ENCODE results near the gene GPR3.
A peak's percentile ranks its signal among the peaks of the same experiment; 100 is the strongest.

Gene GPR3

GRCh38 chr1:27361044-27361402 is 31.4 kb upstream of the GPR3 start:
- Histone ChIP-seq H3K9ac (ENCODE audit: low read depth, low read length) (no peak overlapping the region), H3K4me3 (ENCODE audit: low read depth, low read length) (peak overlapping the region; percentile 77)

GRCh38 chr1:27361553-27361952 is 30.9 kb upstream of the GPR3 start:
- H3K4me3 ChIP-seq (ENCODE audit: low read depth, low read length) = peak overlapping the region; percentile 77
- peaks cover 48% of the 10 kb centered on the region for H3K27me3 ChIP-seq (ENCODE audit: control insufficient read depth, insufficient read depth, low read length)
- H3K9ac ChIP-seq (ENCODE audit: low read depth, low read length) = no peak overlapping the region
- no peaks in the 10 kb centered on the region for H3K36me3 ChIP-seq (ENCODE audit: control insufficient read depth, insufficient read depth, low read length)
- peaks cover 13% of the 10 kb centered on the region for H3K4me1 ChIP-seq (ENCODE audit: control insufficient read depth, insufficient read depth, low read length)
- no peaks in the 10 kb centered on the region for H3K9me3 ChIP-seq (ENCODE audit: control insufficient read depth, insufficient read depth, low read length)

More at GRCh38 chr1:27361044-27361402, 31.4 kb upstream of the GPR3 start:
- Histone ChIP-seq H3K27me3 (ENCODE audit: control insufficient read depth, insufficient read depth, low read length) (peaks cover 48% of the 10 kb centered on the region), H3K4me1 (ENCODE audit: control insufficient read depth, insufficient read depth, low read length) (peaks cover 13% of the 10 kb centered on the region), H3K9me3 (ENCODE audit: control insufficient read depth, insufficient read depth, low read length) (no peaks in the 10 kb centered on the region), H3K36me3 (ENCODE audit: control insufficient read depth, insufficient read depth, low read length) (no peaks in the 10 kb centered on the region)

- no peak overlapping the region for H3K4me3 ChIP-seq (ENCODE audit: low read depth, low read length)
- peaks cover 33% of the 10 kb centered on the region for H3K27me3 ChIP-seq (ENCODE audit: control insufficient read depth, insufficient read depth, low read length)
- H3K36me3 ChIP-seq (ENCODE audit: control insufficient read depth, insufficient read depth, low read length) = no peaks in the 10 kb centered on the region
- no peak overlapping the region for H3K9ac ChIP-seq (ENCODE audit: low read depth, low read length)
- peaks cover 11% of the 10 kb centered on the region for H3K4me1 ChIP-seq (ENCODE audit: control insufficient read depth, insufficient read depth, low read length)
- no peaks in the 10 kb centered on the region for H3K9me3 ChIP-seq (ENCODE audit: control insufficient read depth, insufficient read depth, low read length)
These were observed 28.4 kb upstream of the GPR3 start for GRCh38 chr1:27363766-27364695.

GRCh38 chr1:27364696-27365371 is 27.6 kb upstream of the GPR3 start:
- Histone ChIP-seq H3K9me3 (ENCODE audit: control insufficient read depth, insufficient read depth, low read length) (no peaks in the 10 kb centered on the region), H3K4me3 (ENCODE audit: low read depth, low read length) (peak overlapping the region; percentile 75), H3K27me3 (ENCODE audit: control insufficient read depth, insufficient read depth, low read length) (peaks cover 25% of the 10 kb centered on the region), H3K9ac (ENCODE audit: low read depth, low read length) (no peak overlapping the region), H3K36me3 (ENCODE audit: control insufficient read depth, insufficient read depth, low read length) (no peaks in the 10 kb centered on the region), H3K4me1 (ENCODE audit: control insufficient read depth, insufficient read depth, low read length) (peaks cover 13% of the 10 kb centered on the region)

- Histone ChIP-seq H3K27me3 (ENCODE audit: control insufficient read depth, insufficient read depth, low read length) (peaks cover 20% of the 10 kb centered on the region), H3K36me3 (ENCODE audit: control insufficient read depth, insufficient read depth, low read length) (no peaks in the 10 kb centered on the region), H3K9ac (ENCODE audit: low read depth, low read length) (no peak overlapping the region), H3K4me1 (ENCODE audit: control insufficient read depth, insufficient read depth, low read length) (peaks cover 13% of the 10 kb centered on the region), H3K4me3 (ENCODE audit: low read depth, low read length) (peak overlapping the region; percentile 75), H3K9me3 (ENCODE audit: control insufficient read depth, insufficient read depth, low read length) (no peaks in the 10 kb centered on the region)
These were observed 26.9 kb upstream of the GPR3 start for GRCh38 chr1:27365372-27366112.

GRCh38 chr1:27366113-27366410 is 26.4 kb upstream of the GPR3 start:
- peak overlapping the region; percentile 75 for H3K4me3 ChIP-seq (ENCODE audit: low read depth, low read length)
- H3K9me3 ChIP-seq (ENCODE audit: control insufficient read depth, insufficient read depth, low read length) = no peaks in the 10 kb centered on the region
- no peaks in the 10 kb centered on the region for H3K36me3 ChIP-seq (ENCODE audit: control insufficient read depth, insufficient read depth, low read length)
- peaks cover 13% of the 10 kb centered on the region for H3K4me1 ChIP-seq (ENCODE audit: control insufficient read depth, insufficient read depth, low read length)
- no peak overlapping the region for H3K9ac ChIP-seq (ENCODE audit: low read depth, low read length)
- H3K27me3 ChIP-seq (ENCODE audit: control insufficient read depth, insufficient read depth, low read length) = peaks cover 14% of the 10 kb centered on the region

GRCh38 chr1:27366411-27367159 is 25.8 kb upstream of the GPR3 start, which contains the start of gene MAP3K6:
Gene MAP3K6, minus strand, starts transcription at chr1:27366961. Its CDS starts 364 bp downstream, at chr1:27366597.
- Histone ChIP-seq H3K9ac (ENCODE audit: low read depth, low read length) (peak within 1 kb of the TSS; percentile 24), H3K27me3 (ENCODE audit: control insufficient read depth, insufficient read depth, low read length) (peaks cover 9% of the 10 kb centered on the region), H3K36me3 (ENCODE audit: control insufficient read depth, insufficient read depth, low read length) (no peaks in the 10 kb centered on the region), H3K4me3 (ENCODE audit: low read depth, low read length) (peak within 1 kb of the TSS; percentile 75), H3K9me3 (ENCODE audit: control insufficient read depth, insufficient read depth, low read length) (no peaks in the 10 kb centered on the region), H3K4me1 (ENCODE audit: control insufficient read depth, insufficient read depth, low read length) (peaks cover 13% of the 10 kb centered on the region)

- peaks cover 13% of the 10 kb centered on the region for H3K4me1 ChIP-seq (ENCODE audit: control insufficient read depth, insufficient read depth, low read length)
- no peaks in the 10 kb centered on the region for H3K36me3 ChIP-seq (ENCODE audit: control insufficient read depth, insufficient read depth, low read length)
- peak overlapping the region; percentile 24 for H3K9ac ChIP-seq (ENCODE audit: low read depth, low read length)
- peak overlapping the region; percentile 75 for H3K4me3 ChIP-seq (ENCODE audit: low read depth, low read length)
- peaks cover 3% of the 10 kb centered on the region for H3K27me3 ChIP-seq (ENCODE audit: control insufficient read depth, insufficient read depth, low read length)
- H3K9me3 ChIP-seq (ENCODE audit: control insufficient read depth, insufficient read depth, low read length) = no peaks in the 10 kb centered on the region
These were observed 25.2 kb upstream of the GPR3 start for GRCh38 chr1:27367160-27367650.

- Histone ChIP-seq H3K9ac (ENCODE audit: low read depth, low read length) (no peak overlapping the region), H3K27me3 (ENCODE audit: control insufficient read depth, insufficient read depth, low read length) (no peaks in the 10 kb centered on the region)
These were observed 23.4 kb upstream of the GPR3 start for GRCh38 chr1:27368869-27369582.

GRCh38 chr1:27372022-27372807 is 20.2 kb upstream of the GPR3 start:
- Histone ChIP-seq H3K4me1 (ENCODE audit: control insufficient read depth, insufficient read depth, low read length) (peaks cover 2% of the 10 kb centered on the region), H3K9me3 (ENCODE audit: control insufficient read depth, insufficient read depth, low read length) (no peaks in the 10 kb centered on the region), H3K36me3 (ENCODE audit: control insufficient read depth, insufficient read depth, low read length) (no peaks in the 10 kb centered on the region), H3K27me3 (ENCODE audit: control insufficient read depth, insufficient read depth, low read length) (no peaks in the 10 kb centered on the region), H3K9ac (ENCODE audit: low read depth, low read length) (no peak overlapping the region), H3K4me3 (ENCODE audit: low read depth, low read length) (no peak overlapping the region)

More at GRCh38 chr1:27368869-27369582, 23.4 kb upstream of the GPR3 start:
- no peak overlapping the region for H3K4me3 ChIP-seq (ENCODE audit: low read depth, low read length)
- H3K4me1 ChIP-seq (ENCODE audit: control insufficient read depth, insufficient read depth, low read length) = peaks cover 13% of the 10 kb centered on the region
- no peaks in the 10 kb centered on the region for H3K36me3 ChIP-seq (ENCODE audit: control insufficient read depth, insufficient read depth, low read length)
- no peaks in the 10 kb centered on the region for H3K9me3 ChIP-seq (ENCODE audit: control insufficient read depth, insufficient read depth, low read length)
